DOHH2 (cell line): ENCODE results near the gene KCNAB3.

Experiments
- EZH2phosphoT487 ChIP-seq: fragments of 200-600 bp; sonication (generic); IDR thresholded peaks from 2 replicates; pipeline ENCODE4 v1.6.1; 2017; ENCODE audit warnings: borderline replicate concordance, mild to moderate bottlenecking, antibody characterized with exemption, low read length, moderate library complexity, mixed read lengths
- TF ChIP-seq, protein P1 (sequence below): fragments of 200-600 bp; sonication (generic); IDR thresholded peaks from one replicate; pipeline ENCODE4 v1.5.1; 2014; ENCODE audit warnings: antibody characterized with exemption, mild to moderate bottlenecking, low read depth, low read length; ENCODE audit not compliant: poor library complexity, severe bottlenecking

- TF ChIP-seq, protein P1, sequence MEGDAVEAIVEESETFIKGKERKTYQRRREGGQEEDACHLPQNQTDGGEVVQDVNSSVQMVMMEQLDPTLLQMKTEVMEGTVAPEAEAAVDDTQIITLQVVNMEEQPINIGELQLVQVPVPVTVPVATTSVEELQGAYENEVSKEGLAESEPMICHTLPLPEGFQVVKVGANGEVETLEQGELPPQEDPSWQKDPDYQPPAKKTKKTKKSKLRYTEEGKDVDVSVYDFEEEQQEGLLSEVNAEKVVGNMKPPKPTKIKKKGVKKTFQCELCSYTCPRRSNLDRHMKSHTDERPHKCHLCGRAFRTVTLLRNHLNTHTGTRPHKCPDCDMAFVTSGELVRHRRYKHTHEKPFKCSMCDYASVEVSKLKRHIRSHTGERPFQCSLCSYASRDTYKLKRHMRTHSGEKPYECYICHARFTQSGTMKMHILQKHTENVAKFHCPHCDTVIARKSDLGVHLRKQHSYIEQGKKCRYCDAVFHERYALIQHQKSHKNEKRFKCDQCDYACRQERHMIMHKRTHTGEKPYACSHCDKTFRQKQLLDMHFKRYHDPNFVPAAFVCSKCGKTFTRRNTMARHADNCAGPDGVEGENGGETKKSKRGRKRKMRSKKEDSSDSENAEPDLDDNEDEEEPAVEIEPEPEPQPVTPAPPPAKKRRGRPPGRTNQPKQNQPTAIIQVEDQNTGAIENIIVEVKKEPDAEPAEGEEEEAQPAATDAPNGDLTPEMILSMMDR: no peak
- TF ChIP-seq EZH2phosphoT487: no peak
Observed at GRCh38 chr17:7881276-7882054, 48.2 kb downstream of the KCNAB3 start.
